Uterus (tissue), 2 donors: ENCODE measurements around the gene MT1G.

Experiments used
- CTCF ChIP-seq, 4 experiments: fragments of 200-600 bp in 2 of 4; fragments of 450-650 bp in 2 of 4; sonication (generic) in 2 of 4; IDR thresholded peaks; one replicate each; pipeline ENCODE4 v1.5.1; 2016 to 2019; ENCODE audit warnings: antibody characterized with exemption in 4 of 4, mild to moderate bottlenecking in 2 of 4, moderate library complexity in 1 of 4
- POLR2A ChIP-seq, 2 donors: fragments of 450-650 bp; IDR thresholded peaks; one replicate each; pipeline ENCODE4 v1.6.1; 2016; ENCODE audit warnings: antibody characterized with exemption in 2 of 2, mild to moderate bottlenecking in 1 of 2, moderate library complexity in 1 of 2

- TF ChIP-seq CTCF (IDR thresholded peaks at IDR 0.05) = no peak
- TF ChIP-seq POLR2A (IDR thresholded peaks at IDR 0.05) = no peak
Measured at GRCh38 chr16:56716761-56717160, 48.9 kb upstream of the MT1G start.
